ENCODE measurements around the gene AKAP6. TPM values are rescaled to one million over a fixed set of nuclear protein-coding genes. Genes with fewer than 3 reads are reported as not detected.

AKAP6 gene
- polyA plus RNA-seq, 1 donor = 8.5 TPM

- Histone ChIP-seq H3K27ac (ENCODE audit: low read length) (no peak overlapping the region), H3K36me3 (ENCODE audit: control insufficient read depth, insufficient read depth, low read length) (no peaks in the 10 kb centered on the region), H3K27me3 (ENCODE audit: control insufficient read depth, insufficient read depth, low read length) (no peaks in the 10 kb centered on the region), H3K4me3 (ENCODE audit: low read length) (no peak overlapping the region), H3K9me3 (ENCODE audit: control insufficient read depth, low read depth, low read length) (no peaks in the 10 kb centered on the region), H3K4me1 (ENCODE audit: control insufficient read depth, insufficient read depth, low read length) (no peaks in the 10 kb centered on the region)
- DNase-seq = no peak
- 100% methylated on average over 2 of the region's 5 CpGs for WGBS (ENCODE audit: insufficient coverage, low lambda C conversion rate)
Observed at GRCh38 chr14:32677129-32677780, 348.2 kb downstream of the AKAP6 start.

GRCh38 chr14:32678088-32678487 is 349.0 kb downstream of the AKAP6 start:
- Histone ChIP-seq H3K27ac (ENCODE audit: low read length) (no peak overlapping the region), H3K27me3 (ENCODE audit: control insufficient read depth, insufficient read depth, low read length) (no peaks in the 10 kb centered on the region), H3K4me1 (ENCODE audit: control insufficient read depth, insufficient read depth, low read length) (no peaks in the 10 kb centered on the region), H3K36me3 (ENCODE audit: control insufficient read depth, insufficient read depth, low read length) (no peaks in the 10 kb centered on the region), H3K4me3 (ENCODE audit: low read length) (no peak overlapping the region), H3K9me3 (ENCODE audit: control insufficient read depth, low read depth, low read length) (no peaks in the 10 kb centered on the region)
- WGBS (ENCODE audit: insufficient coverage, low lambda C conversion rate) = 70% methylated on average over 2 of the region's 3 CpGs
- DNase-seq = no peak

GRCh38 chr14:32679927-32680612 is 351.0 kb downstream of the AKAP6 start:
- H3K36me3 ChIP-seq (ENCODE audit: control insufficient read depth, insufficient read depth, low read length) = no peaks in the 10 kb centered on the region
- no peaks in the 10 kb centered on the region for H3K4me1 ChIP-seq (ENCODE audit: control insufficient read depth, insufficient read depth, low read length)
- WGBS (ENCODE audit: insufficient coverage, low lambda C conversion rate) = 83% methylated on average over 1 of the region's 2 CpGs
- DNase-seq = no peak
- no peaks in the 10 kb centered on the region for H3K27me3 ChIP-seq (ENCODE audit: control insufficient read depth, insufficient read depth, low read length)
- H3K4me3 ChIP-seq (ENCODE audit: low read length) = no peak overlapping the region
- H3K9me3 ChIP-seq (ENCODE audit: control insufficient read depth, low read depth, low read length) = no peaks in the 10 kb centered on the region
- no peak overlapping the region for H3K27ac ChIP-seq (ENCODE audit: low read length)

- H3K9me3 ChIP-seq (ENCODE audit: control insufficient read depth, low read depth, low read length) = no peaks in the 10 kb centered on the region
- H3K36me3 ChIP-seq (ENCODE audit: control insufficient read depth, insufficient read depth, low read length) = no peaks in the 10 kb centered on the region
- DNase-seq = no peak
- no peak overlapping the region for H3K27ac ChIP-seq (ENCODE audit: low read length)
- H3K27me3 ChIP-seq (ENCODE audit: control insufficient read depth, insufficient read depth, low read length) = no peaks in the 10 kb centered on the region
- H3K4me3 ChIP-seq (ENCODE audit: low read length) = no peak overlapping the region
- H3K4me1 ChIP-seq (ENCODE audit: control insufficient read depth, insufficient read depth, low read length) = no peaks in the 10 kb centered on the region
Observed at GRCh38 chr14:32681598-32681997, 352.5 kb downstream of the AKAP6 start.

DNA sequence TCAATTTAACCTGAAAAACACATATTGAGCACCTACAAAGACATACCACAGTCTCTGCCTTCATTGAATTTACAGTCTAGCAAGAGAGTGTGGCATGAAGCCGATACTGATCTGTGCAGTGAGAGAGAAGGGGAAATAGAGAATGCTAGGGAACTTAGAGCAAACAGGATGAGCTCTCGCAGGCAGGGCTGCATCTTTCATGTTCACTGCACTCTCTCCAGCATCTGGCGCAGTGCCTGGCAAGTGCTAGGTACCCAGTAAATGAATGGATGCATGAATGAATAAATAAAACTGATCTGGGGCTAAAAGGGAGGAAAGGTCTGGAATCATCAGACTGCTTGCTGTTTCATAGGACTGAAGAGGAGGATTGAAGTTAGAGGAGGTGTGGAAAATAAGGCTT is 353.1 kb downstream of the AKAP6 start:
- peak in 1 of 2 donors; percentile 27 for DNase-seq
- Histone ChIP-seq H3K27me3 (ENCODE audit: control insufficient read depth, insufficient read depth, low read length) (no peaks in the 10 kb centered on the region), H3K4me1 (ENCODE audit: control insufficient read depth, insufficient read depth, low read length) (no peaks in the 10 kb centered on the region), H3K9me3 (ENCODE audit: control insufficient read depth, low read depth, low read length) (no peaks in the 10 kb centered on the region), H3K4me3 (ENCODE audit: low read length) (no peak overlapping the region), H3K36me3 (ENCODE audit: control insufficient read depth, insufficient read depth, low read length) (no peaks in the 10 kb centered on the region), H3K27ac (ENCODE audit: low read length) (no peak overlapping the region)
- WGBS (ENCODE audit: insufficient coverage, low lambda C conversion rate) = no CpG with 5 or more reads among the region's 3 CpGs

- no CpG with 5 or more reads among the region's 1 CpG for WGBS (ENCODE audit: insufficient coverage, low lambda C conversion rate)
- Histone ChIP-seq H3K4me3 (ENCODE audit: low read length) (no peak overlapping the region), H3K4me1 (ENCODE audit: control insufficient read depth, insufficient read depth, low read length) (no peaks in the 10 kb centered on the region), H3K27me3 (ENCODE audit: control insufficient read depth, insufficient read depth, low read length) (no peaks in the 10 kb centered on the region), H3K9me3 (ENCODE audit: control insufficient read depth, low read depth, low read length) (no peaks in the 10 kb centered on the region), H3K27ac (ENCODE audit: low read length) (no peak overlapping the region), H3K36me3 (ENCODE audit: control insufficient read depth, insufficient read depth, low read length) (no peaks in the 10 kb centered on the region)
- no peak for DNase-seq
Observed at GRCh38 chr14:32683679-32684078, 354.6 kb downstream of the AKAP6 start.

GRCh38 chr14:32688941-32689340 is 359.8 kb downstream of the AKAP6 start:
- H3K4me1 ChIP-seq (ENCODE audit: control insufficient read depth, insufficient read depth, low read length) = no peaks in the 10 kb centered on the region
- WGBS (ENCODE audit: insufficient coverage, low lambda C conversion rate) = 57% methylated on average over 1 of the region's 2 CpGs
- H3K4me3 ChIP-seq (ENCODE audit: low read length) = no peak overlapping the region
- no peak overlapping the region for H3K27ac ChIP-seq (ENCODE audit: low read length)
- DNase-seq = no peak
- H3K27me3 ChIP-seq (ENCODE audit: control insufficient read depth, insufficient read depth, low read length) = no peaks in the 10 kb centered on the region
- H3K36me3 ChIP-seq (ENCODE audit: control insufficient read depth, insufficient read depth, low read length) = no peaks in the 10 kb centered on the region
- no peaks in the 10 kb centered on the region for H3K9me3 ChIP-seq (ENCODE audit: control insufficient read depth, low read depth, low read length)

- 100% methylated on average over 1 of the region's 2 CpGs for WGBS (ENCODE audit: insufficient coverage, low lambda C conversion rate)
- no peak overlapping the region for H3K4me3 ChIP-seq (ENCODE audit: low read length)
Observed at GRCh38 chr14:32692441-32692840, 363.3 kb downstream of the AKAP6 start.

GRCh38 chr14:32693114-32693513 is 364.0 kb downstream of the AKAP6 start:
- DNase-seq = no peak
- no peaks in the 10 kb centered on the region for H3K27me3 ChIP-seq (ENCODE audit: control insufficient read depth, insufficient read depth, low read length)
- H3K27ac ChIP-seq (ENCODE audit: low read length) = no peak overlapping the region
- no peaks in the 10 kb centered on the region for H3K36me3 ChIP-seq (ENCODE audit: control insufficient read depth, insufficient read depth, low read length)
- H3K4me3 ChIP-seq (ENCODE audit: low read length) = no peak overlapping the region
- H3K9me3 ChIP-seq (ENCODE audit: control insufficient read depth, low read depth, low read length) = no peaks in the 10 kb centered on the region
- WGBS (ENCODE audit: insufficient coverage, low lambda C conversion rate) = no CpG with 5 or more reads among the region's 3 CpGs
- H3K4me1 ChIP-seq (ENCODE audit: control insufficient read depth, insufficient read depth, low read length) = no peaks in the 10 kb centered on the region

More at GRCh38 chr14:32692441-32692840, 363.3 kb downstream of the AKAP6 start:
- DNase-seq = no peak
- Histone ChIP-seq H3K36me3 (ENCODE audit: control insufficient read depth, insufficient read depth, low read length) (no peaks in the 10 kb centered on the region), H3K4me1 (ENCODE audit: control insufficient read depth, insufficient read depth, low read length) (no peaks in the 10 kb centered on the region), H3K27me3 (ENCODE audit: control insufficient read depth, insufficient read depth, low read length) (no peaks in the 10 kb centered on the region), H3K9me3 (ENCODE audit: control insufficient read depth, low read depth, low read length) (no peaks in the 10 kb centered on the region), H3K27ac (ENCODE audit: low read length) (no peak overlapping the region)

DNA sequence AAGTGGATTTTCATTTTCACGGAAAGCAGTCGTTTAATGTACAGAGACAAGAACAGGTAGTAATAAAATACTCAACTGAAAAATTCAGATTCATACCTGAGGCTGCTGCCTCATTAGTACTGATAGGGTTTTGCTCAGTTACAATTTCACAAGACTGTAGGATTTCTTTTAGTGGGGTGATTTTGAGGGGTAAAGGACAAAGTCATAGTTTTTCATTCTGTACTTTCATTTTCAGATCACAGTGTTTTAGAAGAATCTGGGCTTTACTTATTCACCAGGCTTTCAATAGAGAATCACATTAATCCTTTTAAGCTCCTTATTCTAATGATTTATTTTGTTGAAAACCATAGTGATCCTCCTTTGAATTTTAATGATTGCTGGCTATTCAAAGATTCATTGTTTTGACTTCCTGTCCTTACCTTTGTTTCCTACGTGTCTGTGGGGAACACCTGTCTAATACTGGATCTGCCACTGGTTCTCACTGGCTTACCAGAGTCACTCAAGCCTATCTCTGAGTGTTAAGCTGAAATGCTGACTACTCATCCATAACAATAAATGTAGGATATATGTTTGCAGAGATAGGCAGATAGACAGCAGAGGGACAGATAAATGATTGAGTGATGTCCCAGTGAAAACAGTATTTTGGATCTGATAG is 365.8 kb downstream of the AKAP6 start:
- no peaks in the 10 kb centered on the region for H3K4me1 ChIP-seq (ENCODE audit: control insufficient read depth, insufficient read depth, low read length)
- H3K9me3 ChIP-seq (ENCODE audit: control insufficient read depth, low read depth, low read length) = no peaks in the 10 kb centered on the region
- H3K27me3 ChIP-seq (ENCODE audit: control insufficient read depth, insufficient read depth, low read length) = no peaks in the 10 kb centered on the region
- no peak overlapping the region for H3K4me3 ChIP-seq (ENCODE audit: low read length)
- 71% methylated on average over 2 of the region's 3 CpGs for WGBS (ENCODE audit: insufficient coverage, low lambda C conversion rate)
- H3K27ac ChIP-seq (ENCODE audit: low read length) = no peak overlapping the region
- peak in 1 of 2 donors; percentile 38 for DNase-seq
- H3K36me3 ChIP-seq (ENCODE audit: control insufficient read depth, insufficient read depth, low read length) = no peaks in the 10 kb centered on the region

All from large intestine (tissue), 3 donors.